T-helper 2 cell (primary cell): ENCODE results near the gene LRRC47.
A peak's percentile ranks its signal among the peaks of the same experiment; 100 is the strongest.
"Not testable (repeated sequence)": the region's sequence is repeated elsewhere in the genome, so short reads cannot be mapped to it uniquely, and the experiment has no call there.

Source experiments
- DNase-seq, 5 experiments: peaks; one replicate each; pipeline versions ENCODE4 v3.0.0 to v3.0.0-alpha.2; 2012 to 2022

LRRC47 gene

GRCh38 chr1:3814771-3815561 is 18.7 kb upstream of the LRRC47 start:
- no peak for DNase-seq

GRCh38 chr1:3814065-3814464 is 17.8 kb upstream of the LRRC47 start:
- no peak for DNase-seq

- DNase-seq, result no peak
Observed at GRCh38 chr1:3811595-3811911, 15.3 kb upstream of the LRRC47 start.

- peak in 1 of 5 experiments; percentile 31 for DNase-seq
Observed at GRCh38 chr1:3810149-3810761, 14.0 kb upstream of the LRRC47 start.

GRCh38 chr1:3809680-3810079 is 13.4 kb upstream of the LRRC47 start:
- no peak for DNase-seq

GRCh38 chr1:3807769-3808168 is 11.5 kb upstream of the LRRC47 start:
- no peak for DNase-seq

- no peak for DNase-seq
Observed at GRCh38 chr1:3805038-3805437, 8.7 kb upstream of the LRRC47 start.

GRCh38 chr1:3804627-3804944 is 8.3 kb upstream of the LRRC47 start:
- DNase-seq, result not testable (repeated sequence)

GRCh38 chr1:3803905-3804626 is 7.8 kb upstream of the LRRC47 start:
- no peak for DNase-seq

GRCh38 chr1:3800795-3801194 is 4.5 kb upstream of the LRRC47 start:
- DNase-seq, result not testable (repeated sequence)

GRCh38 chr1:3799976-3800685 is 3.8 kb upstream of the LRRC47 start:
- DNase-seq, result no peak

GRCh38 chr1:3795453-3796214 is 664 bp downstream of the LRRC47 start:
- DNase-seq, result no peak

GRCh38 chr1:3790952-3791351 is 5.3 kb downstream of the LRRC47 start:
- DNase-seq, result no peak

- no peak for DNase-seq
Observed at GRCh38 chr1:3790500-3790923, 5.8 kb downstream of the LRRC47 start.

GRCh38 chr1:3789421-3790300 is 6.6 kb downstream of the LRRC47 start:
- no peak for DNase-seq

GRCh38 chr1:3788756-3789420 is 7.4 kb downstream of the LRRC47 start:
- no peak for DNase-seq

GRCh38 chr1:3787745-3788605 is 8.3 kb downstream of the LRRC47 start:
- DNase-seq, result no peak

GRCh38 chr1:3787349-3787715 is 9.0 kb downstream of the LRRC47 start:
- DNase-seq, result peak in 3 of 5 experiments; percentile 56 to 94 (median 79)

- DNase-seq, result no peak
Observed at GRCh38 chr1:3786468-3787348, 9.6 kb downstream of the LRRC47 start.
